ENCODE data around the gene MAN1C1. TPM values are rescaled to one million over a fixed set of nuclear protein-coding genes. Genes with fewer than 3 reads are reported as not detected.

Gene MAN1C1
- total RNA-seq, 1 experiment from 2014 or later, result 9.3 TPM

DNA sequence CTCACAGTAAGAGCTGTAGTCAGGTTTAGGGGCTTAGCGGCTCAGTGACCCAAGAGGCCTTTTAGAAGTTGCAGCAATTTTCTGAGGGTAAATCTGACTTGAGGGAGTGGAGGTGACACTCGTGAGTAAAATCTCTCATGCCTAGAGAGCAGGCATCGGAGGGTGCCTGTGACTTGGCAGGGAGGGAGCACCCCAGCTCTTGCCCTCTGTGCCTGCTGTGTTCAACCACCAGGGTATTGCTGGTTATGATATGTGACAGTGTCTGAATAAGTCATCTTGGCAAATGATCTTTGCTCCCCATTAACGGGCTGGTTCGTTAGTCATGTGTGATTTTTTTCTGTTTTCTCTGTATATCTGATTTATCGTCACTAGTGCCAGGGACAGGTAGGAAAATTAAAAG, 5.9 kb downstream of the MAN1C1 start:
- Mint-ChIP-seq H3K27ac (no peak overlapping the region), H3K4me1 (peaks cover 27 to 30% of the 10 kb centered on the region in 2 experiments), H3K9me3 (peaks cover 4% of the 10 kb centered on the region in 2 experiments; a peak in 2 of 5 replicates), H3K27me3 (ENCODE audit: low read depth) (peaks cover 16% of the 10 kb centered on the region), H3K36me3 (ENCODE audit: insufficient read depth in 1 of 3, low read depth in 3 of 3) (peaks cover 0 to 2% (median 0%) of the 10 kb centered on the region in 3 experiments; a peak in 2 of 7 replicates), H3K4me3 (no peak overlapping the region)
- Histone ChIP-seq H2BK15ac (ENCODE audit: low read depth, low read length) (no peak overlapping the region), H3K14ac (ENCODE audit: insufficient read depth, low read length) (no peak overlapping the region), H2BK20ac (ENCODE audit: low read depth, low read length, poor library complexity, severe bottlenecking) (no peak overlapping the region), H3K23ac (ENCODE audit: insufficient read length, low read depth, low read length) (no peak overlapping the region), H4K20me1 (ENCODE audit: control insufficient read depth, insufficient read depth, insufficient read length) (no peaks in the 10 kb centered on the region), H3K4me1 (ENCODE audit: insufficient read depth, low read length) (no peaks in the 10 kb centered on the region), H3K79me2 (ENCODE audit: insufficient read depth, low read length) (no peaks in the 10 kb centered on the region), H4K5ac (ENCODE audit: insufficient read length, low read depth, low read length) (no peak overlapping the region), H3K9me3 (ENCODE audit: control insufficient read depth, low read depth, low read length) (no peaks in the 10 kb centered on the region), H4K8ac (replicated peaks; ENCODE audit: insufficient read length, low read depth, low read length) (no peak overlapping the region), H3T11ph (ENCODE audit: low read length) (no peak overlapping the region), H3K23me2 (ENCODE audit: insufficient read length, low read depth, low read length, poor library complexity, severe bottlenecking) (peaks cover 8% of the 10 kb centered on the region), H3K79me1 (ENCODE audit: insufficient read depth, low read depth, low read length, poor library complexity, severe bottlenecking) (no peaks in the 10 kb centered on the region), H3K4ac (ENCODE audit: low read depth, low read length) (no peak overlapping the region), H2BK12ac (ENCODE audit: insufficient read length, low read depth, low read length) (no peak overlapping the region), H2BK120ac (ENCODE audit: low read depth, low read length, poor library complexity, severe bottlenecking) (no peak overlapping the region), H3K18ac (ENCODE audit: insufficient read length, low read depth, low read length) (no peak overlapping the region), H2AFZ (ENCODE audit: low read length) (no peak overlapping the region), H2AK5ac (ENCODE audit: insufficient read length, low read length) (no peak overlapping the region), H4K91ac (ENCODE audit: insufficient read length, low read depth, low read length) (no peak overlapping the region), H3K56ac (ENCODE audit: insufficient read length, low read depth, low read length) (no peak overlapping the region), H3K4me2 (ENCODE audit: insufficient read depth, insufficient read length, low read length) (no peak overlapping the region), H3K27ac (ENCODE audit: insufficient read length, low read depth, low read length) (no peak overlapping the region), H2BK5ac (ENCODE audit: insufficient read length, low read length) (no peak overlapping the region), H3K27me3 (ENCODE audit: insufficient read depth, low read length) (no peaks in the 10 kb centered on the region; the same call in 1 of the 2 replicates), H3K9ac (ENCODE audit: extremely low read depth, insufficient read length, low read length) (no peak overlapping the region)
- WGBS (ENCODE audit: extremely low coverage, insufficient read length, low lambda C conversion rate), result no CpG with 5 or more reads among the region's 6 CpGs
- TF ChIP-seq, protein P1, sequence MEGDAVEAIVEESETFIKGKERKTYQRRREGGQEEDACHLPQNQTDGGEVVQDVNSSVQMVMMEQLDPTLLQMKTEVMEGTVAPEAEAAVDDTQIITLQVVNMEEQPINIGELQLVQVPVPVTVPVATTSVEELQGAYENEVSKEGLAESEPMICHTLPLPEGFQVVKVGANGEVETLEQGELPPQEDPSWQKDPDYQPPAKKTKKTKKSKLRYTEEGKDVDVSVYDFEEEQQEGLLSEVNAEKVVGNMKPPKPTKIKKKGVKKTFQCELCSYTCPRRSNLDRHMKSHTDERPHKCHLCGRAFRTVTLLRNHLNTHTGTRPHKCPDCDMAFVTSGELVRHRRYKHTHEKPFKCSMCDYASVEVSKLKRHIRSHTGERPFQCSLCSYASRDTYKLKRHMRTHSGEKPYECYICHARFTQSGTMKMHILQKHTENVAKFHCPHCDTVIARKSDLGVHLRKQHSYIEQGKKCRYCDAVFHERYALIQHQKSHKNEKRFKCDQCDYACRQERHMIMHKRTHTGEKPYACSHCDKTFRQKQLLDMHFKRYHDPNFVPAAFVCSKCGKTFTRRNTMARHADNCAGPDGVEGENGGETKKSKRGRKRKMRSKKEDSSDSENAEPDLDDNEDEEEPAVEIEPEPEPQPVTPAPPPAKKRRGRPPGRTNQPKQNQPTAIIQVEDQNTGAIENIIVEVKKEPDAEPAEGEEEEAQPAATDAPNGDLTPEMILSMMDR (conservative IDR thresholded peaks at IDR 0.05), result no peak
- no peak for DNase-seq
